Measurements from ENCODE around the gene SLC25A39.

GRCh38 chr17:44308865-44309264 is 15.8 kb downstream of the SLC25A39 start:
- TF ChIP-seq CTCF (conservative IDR thresholded peaks at IDR 0.05) (no peak), EZH2 (IDR thresholded peaks at IDR 0.05; ENCODE audit: low read depth) (no peak)

Data from PC-9 (cell line).